HG03575 (cell line): Measurements from ENCODE around the gene VMAC.

Experiments
- ATAC-seq: cut with Tn5 transposase; IDR thresholded peaks from one replicate; pipeline ENCODE4 v1.9.1; 2021; ENCODE audit not compliant: unreplicated experiment, insufficient number of reproducible peaks, low FRiP score; ENCODE audit errors: extremely low read depth

Gene VMAC

DNA sequence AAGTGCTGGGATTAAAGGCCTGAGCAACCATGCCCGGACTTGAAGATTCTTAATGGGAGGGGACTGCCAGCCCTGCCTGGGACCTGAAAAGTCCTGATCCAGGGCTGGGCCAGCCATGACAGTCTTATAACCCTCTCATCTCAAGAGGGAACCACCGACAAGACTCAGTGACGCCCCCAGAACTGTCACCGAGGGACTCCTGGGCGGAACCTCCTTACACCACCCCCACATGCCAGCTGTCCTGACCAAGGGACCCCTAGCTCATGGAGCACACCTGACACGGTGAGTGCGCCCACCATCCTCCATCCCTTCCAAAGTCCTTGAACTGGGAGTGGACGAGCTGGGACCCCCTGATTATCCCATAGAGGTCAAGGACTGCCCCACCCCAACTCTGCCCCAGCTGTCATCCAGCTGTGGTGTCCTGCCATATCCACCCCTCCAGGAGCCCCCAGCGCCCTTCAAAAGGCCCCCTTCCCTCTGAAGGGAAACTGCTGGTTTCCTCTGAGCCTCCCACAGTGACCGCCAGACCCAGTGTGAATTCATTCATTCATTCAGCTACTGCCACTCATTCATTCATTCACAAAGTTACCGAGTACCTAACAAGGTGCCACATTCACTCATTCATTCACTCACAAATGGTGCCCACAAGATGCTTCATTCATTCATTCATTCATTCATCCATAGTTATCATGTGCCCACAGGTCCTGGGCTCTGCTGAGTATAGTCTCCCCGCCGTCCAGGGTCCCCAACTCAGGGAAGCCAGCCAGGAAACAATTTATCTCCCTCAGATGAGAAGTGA is 4.7 kb upstream of the VMAC start:
- no peak for ATAC-seq

GRCh38 chr19:5900976-5901375 is 3.7 kb upstream of the VMAC start:
- no peak for ATAC-seq

- no peak for ATAC-seq
Measured at GRCh38 chr19:5903056-5903623, 1.5 kb upstream of the VMAC start.

- ATAC-seq = peak; percentile 11
Measured at GRCh38 chr19:5903624-5904351, 884 bp upstream of the VMAC start, which contains the start of gene NDUFA11. Gene NDUFA11, minus strand, starts transcription at chr19:5903790. Its CDS starts 82 bp downstream, at chr19:5903708.

DNA sequence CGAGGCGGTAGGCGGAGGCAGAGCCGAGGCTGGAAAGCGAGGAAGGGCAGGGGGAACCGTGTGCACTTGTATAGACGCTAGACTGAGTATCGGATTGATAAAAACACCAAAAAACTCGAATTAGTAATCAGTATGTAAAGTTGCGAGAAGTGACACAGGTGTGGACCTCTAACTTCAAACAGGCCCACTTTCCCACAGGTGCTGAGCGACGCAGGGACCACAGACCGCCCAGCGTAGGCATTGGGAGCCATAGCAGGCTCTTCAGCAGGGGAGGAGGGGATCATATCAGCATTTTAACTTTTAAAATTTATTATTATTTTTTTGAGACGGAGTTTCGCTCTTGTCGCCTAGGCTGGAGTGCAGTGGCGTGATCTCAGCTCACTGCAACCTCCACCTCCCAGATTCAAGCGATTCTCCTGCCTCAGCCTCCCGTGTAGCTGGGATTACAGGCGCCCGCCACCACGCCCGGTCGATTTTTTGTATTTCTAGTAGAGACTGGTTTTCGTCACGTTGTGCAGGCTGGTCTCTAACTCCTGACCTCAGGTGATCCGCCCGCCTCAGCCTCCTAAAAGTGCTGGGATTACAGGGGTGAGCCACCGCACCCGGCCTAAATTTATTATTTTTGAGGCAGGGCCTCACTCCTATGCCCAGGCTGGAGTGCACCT is 574 bp downstream of the VMAC start:
- ATAC-seq = no peak

DNA sequence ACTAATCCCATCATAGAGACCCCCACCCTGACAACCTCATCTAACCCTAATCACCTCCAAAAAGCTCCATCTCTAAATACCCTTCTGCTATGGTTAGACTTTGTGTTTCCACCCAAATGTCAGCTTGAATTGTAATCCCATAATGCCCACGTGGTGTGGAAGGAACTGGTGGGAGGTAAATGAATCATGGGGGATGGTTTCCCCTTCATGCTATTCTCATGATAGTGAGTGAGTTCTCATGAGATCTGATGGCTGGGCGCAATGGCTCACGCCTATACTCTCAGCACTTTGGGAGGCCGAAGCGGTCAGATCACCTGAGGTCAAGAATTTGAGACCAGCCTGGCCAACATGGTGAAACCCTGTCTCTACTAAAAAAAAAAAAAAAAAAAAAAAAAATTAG is 2.6 kb downstream of the VMAC start:
- ATAC-seq = no peak

GRCh38 chr19:5908773-5909442 is 4.2 kb downstream of the VMAC start:
- ATAC-seq = no peak

DNA sequence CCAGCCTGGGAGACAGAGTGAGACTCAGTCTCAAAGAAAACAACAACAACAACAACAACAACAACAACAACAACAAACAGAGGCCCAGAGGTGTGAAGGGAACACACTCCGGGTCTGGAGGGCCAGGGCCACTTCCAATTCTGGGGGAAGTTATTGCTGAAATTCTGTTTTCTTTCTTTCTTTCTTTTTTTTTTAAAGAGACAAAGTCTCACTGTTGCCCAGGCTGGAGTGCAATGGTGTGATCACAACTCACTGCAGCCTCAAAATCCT is 5.9 kb downstream of the VMAC start:
- ATAC-seq = no peak

DNA sequence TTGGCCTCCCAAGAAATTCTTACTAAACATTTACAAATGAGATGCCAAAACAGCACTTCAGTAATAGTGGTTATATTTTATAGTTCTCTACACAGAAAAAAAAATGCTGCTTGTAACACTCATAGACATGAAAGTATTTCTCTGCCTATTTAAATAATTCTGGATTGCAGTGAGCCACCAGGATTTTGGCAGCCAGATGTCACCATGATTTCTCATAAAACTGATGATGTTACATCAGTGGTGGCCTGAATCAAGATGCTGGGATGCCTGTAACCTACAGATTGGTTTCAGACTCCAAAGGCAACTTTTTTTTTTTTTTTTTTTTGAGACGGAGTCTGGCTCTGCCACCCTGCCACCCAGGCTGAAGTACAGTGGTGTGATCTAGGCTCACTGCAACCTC is 6.7 kb downstream of the VMAC start:
- ATAC-seq = no peak

DNA sequence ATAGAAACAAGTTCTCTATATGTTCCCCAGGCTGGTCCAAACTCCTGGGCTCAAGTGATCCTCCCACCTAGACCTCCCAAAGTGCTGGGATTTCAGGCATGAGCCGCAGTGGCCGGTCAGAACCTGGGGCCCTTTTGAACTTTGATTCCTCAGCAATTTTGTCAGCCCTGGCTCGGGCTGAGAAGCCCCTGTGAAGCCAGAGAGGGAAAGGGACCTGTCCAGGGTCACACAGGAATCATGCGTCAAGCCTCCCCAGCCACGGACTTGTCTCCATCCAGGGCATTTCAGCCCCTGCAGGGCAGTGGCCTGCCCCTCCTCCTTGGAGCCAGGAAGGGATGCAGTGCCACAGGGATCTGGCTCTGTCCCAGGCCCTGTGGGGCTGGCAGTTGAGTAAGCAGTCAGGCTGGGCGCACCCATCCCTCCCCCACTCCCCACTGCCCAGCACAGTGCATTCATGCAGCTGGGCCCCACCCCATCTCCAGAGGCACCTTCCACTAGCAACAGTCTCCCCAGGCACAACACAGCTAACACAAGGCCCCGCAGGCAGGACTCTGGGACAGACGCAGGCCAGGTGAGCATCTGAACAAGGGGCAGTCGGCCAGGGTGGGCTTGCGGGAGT is 9.2 kb downstream of the VMAC start, which contains the start of gene CAPS:
Gene CAPS, plus strand, starts transcription at position 516 of the 619 bp plus-strand sequence. CDS start 153 bp downstream, outside the sequence.
- no peak for ATAC-seq

DNA sequence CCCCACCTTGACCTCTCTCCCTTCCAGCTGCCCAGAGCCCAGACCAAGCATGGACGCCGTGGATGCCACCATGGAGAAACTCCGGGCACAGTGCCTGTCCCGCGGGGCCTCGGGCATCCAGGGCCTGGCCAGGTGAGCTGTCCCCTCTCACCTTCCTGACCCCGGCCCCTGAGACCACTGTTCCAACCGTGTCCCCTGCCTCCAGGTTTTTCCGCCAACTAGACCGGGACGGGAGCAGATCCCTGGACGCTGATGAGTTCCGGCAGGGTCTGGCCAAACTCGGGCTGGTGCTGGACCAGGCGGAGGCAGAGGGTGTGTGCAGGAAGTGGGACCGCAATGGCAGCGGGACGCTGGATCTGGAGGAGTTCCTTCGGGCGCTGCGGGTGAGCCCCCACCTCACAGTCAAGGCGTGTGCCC is 9.7 kb downstream of the VMAC start:
- ATAC-seq = no peak

DNA sequence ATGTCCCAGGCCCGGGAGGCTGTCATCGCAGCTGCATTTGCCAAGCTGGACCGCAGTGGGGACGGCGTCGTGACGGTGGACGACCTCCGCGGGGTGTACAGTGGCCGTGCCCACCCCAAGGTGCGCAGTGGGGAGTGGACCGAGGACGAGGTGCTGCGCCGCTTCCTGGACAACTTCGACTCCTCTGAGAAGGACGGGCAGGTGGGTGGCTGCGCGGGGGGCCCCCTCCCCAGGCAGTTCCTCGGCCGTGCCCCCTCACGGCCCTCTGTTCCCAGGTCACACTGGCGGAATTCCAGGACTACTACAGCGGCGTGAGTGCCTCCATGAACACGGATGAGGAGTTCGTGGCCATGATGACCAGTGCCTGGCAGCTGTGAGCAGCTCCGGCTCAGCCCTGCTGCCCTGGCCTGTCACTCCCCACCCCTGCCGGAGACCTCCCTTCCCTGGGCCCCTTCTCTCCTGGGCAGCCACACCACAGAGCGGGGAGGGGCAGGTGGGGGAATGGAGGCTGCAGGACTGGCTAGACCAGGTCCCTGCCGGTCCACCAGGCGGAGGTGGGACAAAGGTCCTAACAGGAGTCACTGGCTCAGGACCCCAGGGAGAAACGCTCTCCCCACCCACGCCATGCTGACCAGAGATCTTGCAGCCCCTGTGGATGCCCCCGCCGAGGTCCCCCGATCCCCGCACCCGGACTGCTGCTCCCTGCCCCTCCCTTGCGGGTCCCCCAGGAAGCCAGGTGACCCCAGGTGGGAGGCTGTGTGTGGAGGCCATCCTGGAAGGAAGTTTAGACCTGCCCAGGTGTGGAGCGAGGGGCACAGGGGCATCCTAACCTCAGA is 10.5 kb downstream of the VMAC start:
- ATAC-seq = no peak

DNA sequence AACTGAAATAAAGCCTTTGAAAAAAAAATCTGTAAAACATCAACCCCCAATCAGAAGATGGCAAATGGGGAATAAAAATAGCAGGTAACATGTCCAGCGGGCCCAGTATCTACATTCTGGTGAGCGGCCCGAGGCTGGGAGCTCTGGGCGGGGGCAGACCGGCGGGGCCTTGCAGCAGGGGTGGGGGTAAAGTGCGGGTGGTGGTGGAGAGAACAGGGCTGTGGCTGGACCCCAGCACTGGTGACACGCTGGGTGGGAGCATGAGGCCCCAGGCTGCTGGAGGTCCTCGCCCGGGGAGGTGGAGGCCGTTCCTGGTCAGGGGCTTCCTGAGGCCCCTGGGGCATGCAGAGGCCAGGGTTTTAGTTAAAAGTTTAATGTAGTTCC is 11.1 kb downstream of the VMAC start:
- ATAC-seq = no peak

DNA sequence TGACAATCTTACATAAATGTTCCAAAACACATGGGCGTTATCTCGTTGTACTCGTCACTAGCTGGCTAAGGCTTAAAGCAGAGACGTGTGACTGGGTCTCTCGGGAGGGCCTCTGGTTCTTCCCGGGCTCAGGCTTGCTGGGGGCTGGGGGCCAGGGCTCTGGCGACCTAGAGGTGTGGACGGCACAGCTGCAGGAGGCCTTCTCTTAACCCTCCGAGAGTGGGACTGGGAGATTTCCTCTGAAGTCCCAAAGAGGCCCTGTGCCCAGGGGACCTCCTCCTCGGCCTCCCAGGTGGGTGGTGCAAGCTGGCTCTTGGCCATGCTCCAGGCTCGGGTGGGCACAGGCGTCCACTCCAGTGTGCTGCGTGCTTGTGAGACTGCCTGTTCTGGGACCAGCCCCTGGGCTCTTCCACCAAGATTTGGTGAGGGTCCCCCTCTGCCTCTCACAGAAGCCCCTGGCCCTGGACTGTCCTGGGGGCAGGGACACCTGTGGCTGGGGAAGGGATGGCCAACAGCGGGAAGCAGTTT is 11.6 kb downstream of the VMAC start:
- no peak for ATAC-seq

GRCh38 chr19:5917431-5918107 is 12.9 kb downstream of the VMAC start:
- no peak for ATAC-seq

DNA sequence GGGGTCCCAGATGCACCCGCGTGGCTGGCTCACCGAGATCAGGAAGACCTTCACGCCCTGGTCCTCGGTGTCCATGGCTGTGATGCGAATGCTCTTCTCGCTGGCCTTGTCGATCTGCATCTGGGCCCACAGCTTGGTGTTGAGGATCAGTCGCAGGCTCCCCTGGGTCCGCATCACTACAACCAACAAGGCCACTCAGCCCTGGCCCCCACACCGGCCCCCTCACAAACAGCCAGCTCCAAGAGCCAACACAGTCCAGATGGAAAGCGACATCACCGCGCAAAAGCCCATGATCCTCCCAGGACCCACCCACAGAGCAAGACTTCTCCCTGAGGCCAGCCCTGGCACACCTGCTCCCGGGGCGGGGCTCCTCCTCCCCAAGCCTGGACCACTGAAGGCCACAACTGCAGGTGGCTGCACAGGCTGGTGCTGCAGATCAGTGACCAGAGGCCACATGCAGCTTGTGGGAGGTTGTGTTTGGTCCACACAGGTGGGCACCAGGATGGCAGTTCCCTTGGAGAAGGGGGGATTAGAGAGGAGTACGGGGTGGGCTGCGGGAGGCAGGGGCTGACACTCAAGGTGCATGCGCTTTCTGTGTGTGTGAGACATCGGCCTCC is 13.9 kb downstream of the VMAC start:
- ATAC-seq = no peak
